ENCODE data around the gene GABARAP.

- no peak for TF ChIP-seq CTCF (conservative IDR thresholded peaks at IDR 0.05)
- no peak for TF ChIP-seq ZFX (IDR thresholded peaks at IDR 0.05)
Measured at GRCh38 chr17:7263801-7264078, 21.5 kb upstream of the GABARAP start.
